Mucosa of rectum (tissue), 2 donors: ENCODE data around the gene APC.

Experiments
- H3K27ac ChIP-seq, 2 donors: one replicate each; pipeline ENCODE4 v1.7.0; 2013; ENCODE audit warnings: inconsistent platforms in 2 of 2, low read depth in 2 of 2, low read length in 2 of 2
- H3K27me3 ChIP-seq, 2 donors: one replicate each; pipeline ENCODE4 v1.7.0; 2013; ENCODE audit warnings: low read length in 2 of 2; ENCODE audit not compliant: control insufficient read depth in 2 of 2, insufficient read depth in 2 of 2
- H3K36me3 ChIP-seq, 2 donors: one replicate each; pipeline ENCODE4 v1.7.0; 2013; ENCODE audit warnings: low read length in 2 of 2; ENCODE audit not compliant: control insufficient read depth in 2 of 2, insufficient read depth in 2 of 2
- H3K4me1 ChIP-seq, 2 donors: one replicate each; pipeline ENCODE4 v1.7.0; 2013; ENCODE audit warnings: low read length in 2 of 2, mild to moderate bottlenecking in 1 of 2; ENCODE audit not compliant: control insufficient read depth in 2 of 2, insufficient read depth in 2 of 2
- H3K4me3 ChIP-seq, 2 donors: one replicate each; pipeline ENCODE4 v1.7.0; 2013; ENCODE audit warnings: low read length in 2 of 2
- H3K9ac ChIP-seq, 2 donors: one replicate each; pipeline ENCODE4 v1.7.0; 2013; ENCODE audit warnings: low read length in 2 of 2, low read depth in 1 of 2, mild to moderate bottlenecking in 1 of 2
- H3K9me3 ChIP-seq, 2 donors: one replicate each; pipeline ENCODE4 v1.7.0; 2013; ENCODE audit warnings: low read length in 2 of 2; ENCODE audit not compliant: control insufficient read depth in 2 of 2
- donor health status: healthy.
- donor health status: Normal muscosa, but diverticular disease.

APC gene

GRCh38 chr5:112772124-112772523 is 34.4 kb downstream of the APC start:
- Histone ChIP-seq H3K27ac (peak overlapping the region in 1 of 2 donors; percentile 68), H3K4me3 (no peak overlapping the region), H3K4me1 (peaks cover 0 to 7% of the 10 kb centered on the region in 2 donors), H3K9ac (no peak overlapping the region), H3K27me3 (no peaks in the 10 kb centered on the region), H3K36me3 (peaks cover 5 to 26% of the 10 kb centered on the region in 2 donors), H3K9me3 (no peaks in the 10 kb centered on the region)

- H3K27me3 ChIP-seq, result no peaks in the 10 kb centered on the region
- peaks cover 0 to 7% of the 10 kb centered on the region in 2 donors for H3K4me1 ChIP-seq
- no peak overlapping the region for H3K9ac ChIP-seq
- no peaks in the 10 kb centered on the region for H3K9me3 ChIP-seq
- no peak overlapping the region for H3K27ac ChIP-seq
- H3K4me3 ChIP-seq, result no peak overlapping the region
- H3K36me3 ChIP-seq, result peaks cover 9 to 19% of the 10 kb centered on the region in 2 donors
These were observed 38.7 kb downstream of the APC start for GRCh38 chr5:112776301-112776856.

- Histone ChIP-seq H3K36me3 (peaks cover 19 to 30% of the 10 kb centered on the region in 2 donors), H3K9me3 (no peaks in the 10 kb centered on the region), H3K27me3 (no peaks in the 10 kb centered on the region), H3K4me1 (no peaks in the 10 kb centered on the region), H3K9ac (no peak overlapping the region), H3K4me3 (no peak overlapping the region), H3K27ac (no peak overlapping the region)
These were observed 41.8 kb downstream of the APC start for GRCh38 chr5:112779531-112779930.

- no peak overlapping the region for H3K27ac ChIP-seq
- H3K4me1 ChIP-seq, result no peaks in the 10 kb centered on the region
- peaks cover 19 to 20% of the 10 kb centered on the region in 2 donors for H3K36me3 ChIP-seq
These were observed 47.0 kb downstream of the APC start for GRCh38 chr5:112784726-112785125.

GRCh38 chr5:112787261-112787660 is 49.6 kb downstream of the APC start:
- Histone ChIP-seq H3K9me3 (no peaks in the 10 kb centered on the region), H3K9ac (no peak overlapping the region), H3K4me1 (no peaks in the 10 kb centered on the region), H3K27ac (no peak overlapping the region), H3K27me3 (no peaks in the 10 kb centered on the region), H3K4me3 (no peak overlapping the region), H3K36me3 (peaks cover 7 to 8% of the 10 kb centered on the region in 2 donors)

More at GRCh38 chr5:112784726-112785125, 47.0 kb downstream of the APC start:
- Histone ChIP-seq H3K27me3 (no peaks in the 10 kb centered on the region), H3K9ac (no peak overlapping the region), H3K9me3 (no peaks in the 10 kb centered on the region), H3K4me3 (no peak overlapping the region)

- H3K36me3 ChIP-seq, result peaks cover 8% of the 10 kb centered on the region in 2 donors
- H3K9me3 ChIP-seq, result no peaks in the 10 kb centered on the region
These were observed 50.2 kb downstream of the APC start for GRCh38 chr5:112787896-112788295.

GRCh38 chr5:112793201-112793600 is 55.5 kb downstream of the APC start:
- H3K4me3 ChIP-seq, result no peak overlapping the region
- H3K27ac ChIP-seq, result no peak overlapping the region
- no peaks in the 10 kb centered on the region for H3K4me1 ChIP-seq
- peaks cover 18 to 30% of the 10 kb centered on the region in 2 donors for H3K36me3 ChIP-seq
- no peaks in the 10 kb centered on the region for H3K9me3 ChIP-seq
- H3K9ac ChIP-seq, result no peak overlapping the region
- H3K27me3 ChIP-seq, result no peaks in the 10 kb centered on the region

More at GRCh38 chr5:112787896-112788295, 50.2 kb downstream of the APC start:
- Histone ChIP-seq H3K4me1 (no peaks in the 10 kb centered on the region), H3K4me3 (no peak overlapping the region), H3K27ac (no peak overlapping the region), H3K9ac (no peak overlapping the region), H3K27me3 (no peaks in the 10 kb centered on the region)

- no peaks in the 10 kb centered on the region for H3K4me1 ChIP-seq
- H3K4me3 ChIP-seq, result no peak overlapping the region
- peaks cover 18 to 32% of the 10 kb centered on the region in 2 donors for H3K36me3 ChIP-seq
- no peaks in the 10 kb centered on the region for H3K27me3 ChIP-seq
- no peak overlapping the region for H3K27ac ChIP-seq
- H3K9me3 ChIP-seq, result no peaks in the 10 kb centered on the region
- no peak overlapping the region for H3K9ac ChIP-seq
These were observed 56.7 kb downstream of the APC start for GRCh38 chr5:112794410-112794809.

- H3K27me3 ChIP-seq, result no peaks in the 10 kb centered on the region
- H3K9ac ChIP-seq, result no peak overlapping the region
- no peak overlapping the region for H3K27ac ChIP-seq
- H3K4me1 ChIP-seq, result no peaks in the 10 kb centered on the region
- H3K36me3 ChIP-seq, result peaks cover 18 to 32% of the 10 kb centered on the region in 2 donors
- H3K9me3 ChIP-seq, result no peaks in the 10 kb centered on the region
- no peak overlapping the region for H3K4me3 ChIP-seq
These were observed 57.7 kb downstream of the APC start for GRCh38 chr5:112795342-112795741.

- peaks cover 23 to 32% of the 10 kb centered on the region in 2 donors for H3K36me3 ChIP-seq
- H3K27ac ChIP-seq, result no peak overlapping the region
- no peaks in the 10 kb centered on the region for H3K27me3 ChIP-seq
- H3K9ac ChIP-seq, result no peak overlapping the region
- no peak overlapping the region for H3K4me3 ChIP-seq
- no peaks in the 10 kb centered on the region for H3K9me3 ChIP-seq
- H3K4me1 ChIP-seq, result no peaks in the 10 kb centered on the region
These were observed 58.4 kb downstream of the APC start for GRCh38 chr5:112795944-112796678.
